Measurements from ENCODE around the gene RAPGEF2.

DNA sequence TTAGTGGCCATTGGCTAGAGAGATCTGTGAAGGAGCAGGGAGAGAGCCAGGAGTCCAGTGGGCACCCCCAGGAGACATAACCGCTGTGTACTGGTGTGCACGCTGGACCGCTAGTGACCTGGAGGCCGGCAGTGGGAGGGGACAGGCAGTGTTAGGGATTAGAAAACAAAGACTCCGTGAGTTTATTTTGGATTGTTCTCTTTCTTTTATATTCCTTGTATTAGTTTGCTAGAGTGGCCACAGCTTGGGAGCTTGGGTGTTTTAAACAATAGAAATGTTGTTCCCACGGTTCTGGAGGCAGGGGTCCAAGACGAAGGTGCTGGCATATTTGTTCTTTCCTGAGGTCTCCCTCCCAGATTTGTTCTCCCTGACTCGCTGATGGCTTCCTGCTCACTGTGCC lies 266.4 kb downstream of the RAPGEF2 start:
- TF ChIP-seq, protein P1, sequence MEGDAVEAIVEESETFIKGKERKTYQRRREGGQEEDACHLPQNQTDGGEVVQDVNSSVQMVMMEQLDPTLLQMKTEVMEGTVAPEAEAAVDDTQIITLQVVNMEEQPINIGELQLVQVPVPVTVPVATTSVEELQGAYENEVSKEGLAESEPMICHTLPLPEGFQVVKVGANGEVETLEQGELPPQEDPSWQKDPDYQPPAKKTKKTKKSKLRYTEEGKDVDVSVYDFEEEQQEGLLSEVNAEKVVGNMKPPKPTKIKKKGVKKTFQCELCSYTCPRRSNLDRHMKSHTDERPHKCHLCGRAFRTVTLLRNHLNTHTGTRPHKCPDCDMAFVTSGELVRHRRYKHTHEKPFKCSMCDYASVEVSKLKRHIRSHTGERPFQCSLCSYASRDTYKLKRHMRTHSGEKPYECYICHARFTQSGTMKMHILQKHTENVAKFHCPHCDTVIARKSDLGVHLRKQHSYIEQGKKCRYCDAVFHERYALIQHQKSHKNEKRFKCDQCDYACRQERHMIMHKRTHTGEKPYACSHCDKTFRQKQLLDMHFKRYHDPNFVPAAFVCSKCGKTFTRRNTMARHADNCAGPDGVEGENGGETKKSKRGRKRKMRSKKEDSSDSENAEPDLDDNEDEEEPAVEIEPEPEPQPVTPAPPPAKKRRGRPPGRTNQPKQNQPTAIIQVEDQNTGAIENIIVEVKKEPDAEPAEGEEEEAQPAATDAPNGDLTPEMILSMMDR (conservative IDR thresholded peaks at IDR 0.05) = no peak
- TF ChIP-seq ZFX (IDR thresholded peaks at IDR 0.05) = no peak
